Measurements from ENCODE around the gene PECR.

Gene PECR

GRCh38 chr2:216119146-216119545 lies 37.5 kb upstream of the PECR start:
- H3K9me3 Mint-ChIP-seq: no peaks in the 10 kb centered on the region
- H3K4me1 Mint-ChIP-seq: peaks cover 34% of the 10 kb centered on the region
- peaks cover 88% of the 10 kb centered on the region for H3K36me3 Mint-ChIP-seq (ENCODE audit: low read depth)
- H3K4me3 Mint-ChIP-seq: no peak overlapping the region
- no peak for TF ChIP-seq CTCF (IDR thresholded peaks at IDR 0.05; ENCODE audit: unreplicated experiment in 3 of 3)
- H3K27me3 Mint-ChIP-seq (ENCODE audit: low read depth): no peaks in the 10 kb centered on the region
- peak overlapping the region; percentile 3 to 66 (median 36) for H3K27ac Mint-ChIP-seq

GRCh38 chr2:216118474-216118873 lies 36.9 kb upstream of the PECR start:
- Mint-ChIP-seq H3K27ac (peak overlapping the region in 2 of 3 experiments; percentile 39 to 70), H3K27me3 (ENCODE audit: low read depth) (no peaks in the 10 kb centered on the region), H3K36me3 (ENCODE audit: low read depth) (peaks cover 90% of the 10 kb centered on the region)

GRCh38 chr2:216117561-216118340 lies 36.1 kb upstream of the PECR start:
- Mint-ChIP-seq H3K27ac (peak overlapping the region; percentile 32 to 100 (median 100)), H3K27me3 (ENCODE audit: low read depth) (no peaks in the 10 kb centered on the region), H3K36me3 (ENCODE audit: low read depth) (peaks cover 91% of the 10 kb centered on the region), H3K9me3 (no peaks in the 10 kb centered on the region), H3K4me3 (no peak overlapping the region), H3K4me1 (peaks cover 48% of the 10 kb centered on the region)
- no peak for TF ChIP-seq CTCF (IDR thresholded peaks at IDR 0.05; ENCODE audit: unreplicated experiment in 3 of 3)

More at GRCh38 chr2:216118474-216118873, 36.9 kb upstream of the PECR start:
- no peak for TF ChIP-seq CTCF (IDR thresholded peaks at IDR 0.05; ENCODE audit: unreplicated experiment in 3 of 3)
- peaks cover 41% of the 10 kb centered on the region for H3K4me1 Mint-ChIP-seq
- H3K4me3 Mint-ChIP-seq: no peak overlapping the region
- H3K9me3 Mint-ChIP-seq: no peaks in the 10 kb centered on the region

GRCh38 chr2:216116418-216116817 lies 34.8 kb upstream of the PECR start:
- H3K27ac Mint-ChIP-seq: peak overlapping the region; percentile 100
- peaks cover 90% of the 10 kb centered on the region for H3K36me3 Mint-ChIP-seq (ENCODE audit: low read depth)
- no peak for TF ChIP-seq CTCF (IDR thresholded peaks at IDR 0.05; ENCODE audit: unreplicated experiment in 3 of 3)
- peaks cover 60% of the 10 kb centered on the region for H3K4me1 Mint-ChIP-seq
- no peaks in the 10 kb centered on the region for H3K9me3 Mint-ChIP-seq
- H3K27me3 Mint-ChIP-seq (ENCODE audit: low read depth): no peaks in the 10 kb centered on the region
- peak overlapping the region; percentile 62 to 92 (median 88) for H3K4me3 Mint-ChIP-seq

GRCh38 chr2:216114714-216115531 lies 33.3 kb upstream of the PECR start:
- H3K4me1 Mint-ChIP-seq: peaks cover 72% of the 10 kb centered on the region
- H3K36me3 Mint-ChIP-seq (ENCODE audit: low read depth): peaks cover 84% of the 10 kb centered on the region
- H3K4me3 Mint-ChIP-seq: peak overlapping the region; percentile 80 to 92 (median 88)
- peak; percentile 82 to 91 (median 90) for TF ChIP-seq CTCF (IDR thresholded peaks at IDR 0.05; ENCODE audit: unreplicated experiment in 3 of 3)
- peak overlapping the region; percentile 100 for H3K27ac Mint-ChIP-seq
- H3K9me3 Mint-ChIP-seq: no peaks in the 10 kb centered on the region
- no peaks in the 10 kb centered on the region for H3K27me3 Mint-ChIP-seq (ENCODE audit: low read depth)
